Measurements from ENCODE around the gene RPL31. TPM values are rescaled to one million over a fixed set of nuclear protein-coding genes. Genes with fewer than 3 reads are reported as not detected.

Gene RPL31
- total RNA-seq, 1 experiment from 2014 or later, result 682 TPM

- peak overlapping the region; percentile 25; the same call in 1 of the 2 replicates for H3K27ac ChIP-seq (ENCODE audit: low read length)
- peak; percentile 22; the same call in 1 of the 2 replicates for TF ChIP-seq POLR2AphosphoS5 (IDR thresholded peaks at IDR 0.05; ENCODE audit: low read depth, low read length)
- no peak for TF ChIP-seq REST (IDR thresholded peaks at IDR 0.05; ENCODE audit: insufficient read depth in 1 of 2, low read depth in 2 of 2, low read length in 1 of 2)
- no peak for TF ChIP-seq CTCF (IDR thresholded peaks at IDR 0.05)
- in situ Hi-C loops (cut with HindIII; ENCODE audit: low pct_unique_long_range_greater_than_20kb, low sequenced_read_pairs), result no loop called here
- peaks cover 23% of the 10 kb centered on the region for H3K36me3 ChIP-seq (ENCODE audit: control insufficient read depth, insufficient read depth, low read length)
- CTCF ChIA-PET, result no interaction called here
- no peak for ATAC-seq
- BruUV-seq (replicated peaks), result no TSS peak
- H3K4me3 ChIP-seq (ENCODE audit: low read depth in 2 of 2, low read length in 2 of 2), result no peak overlapping the region
- POLR2A ChIA-PET, result no interaction called here
- intact Hi-C loops (cut with micrococcal nuclease; ENCODE audit: unreplicated experiment), result no loop called here
- no peak for DNase-seq (ENCODE audit: low read depth, low spot score)
- H3K27me3 ChIP-seq (ENCODE audit: control insufficient read depth, insufficient read depth, low read length), result no peaks in the 10 kb centered on the region
- no peaks in the 10 kb centered on the region for H3K9me3 ChIP-seq (ENCODE audit: control insufficient read depth, insufficient read depth, low read depth, low read length)
- peaks cover 57% of the 10 kb centered on the region for H3K4me1 ChIP-seq (ENCODE audit: control insufficient read depth, insufficient read depth, low read length)
These were observed 4.1 kb downstream of the RPL31 start for GRCh38 chr2:101006065-101006715.

- TF ChIP-seq POLR2AphosphoS5 (IDR thresholded peaks at IDR 0.05; ENCODE audit: low read depth, low read length) (peak; percentile 88), TCF7L2 (IDR thresholded peaks at IDR 0.05; ENCODE audit: low read depth, low read length) (no peak)
- Histone ChIP-seq H3K4me3 (ENCODE audit: low read depth in 2 of 2, low read length in 2 of 2) (no peak overlapping the region), H3K9me3 (ENCODE audit: control insufficient read depth, insufficient read depth, low read depth, low read length) (no peaks in the 10 kb centered on the region), H3K36me3 (ENCODE audit: control insufficient read depth, insufficient read depth, low read length) (peaks cover 30% of the 10 kb centered on the region), H3K27ac (ENCODE audit: low read length) (peak overlapping the region; percentile 77), H3K27me3 (ENCODE audit: control insufficient read depth, insufficient read depth, low read length) (no peaks in the 10 kb centered on the region), H3K4me1 (ENCODE audit: control insufficient read depth, insufficient read depth, low read length) (peaks cover 60% of the 10 kb centered on the region)
- ChIA-PET CTCF (interaction anchor here (1.0 to 1.1 kb wide), 3 partner anchors 198 to 413 kb away, joined by 3 to 5 read pairs (median 4); no protein-coding TSS in a partner anchor), POLR2A (interaction anchor here (0.5 to 0.7 kb wide), 2 partner anchors 67 to 184 kb away, joined by 3 to 4 read pairs; no protein-coding TSS in a partner anchor)
- DNase-seq (ENCODE audit: low read depth, low spot score), result no peak
- intact Hi-C loops (cut with micrococcal nuclease; ENCODE audit: unreplicated experiment), result no loop called here
- ATAC-seq, result peak; percentile 56
- in situ Hi-C loops (cut with HindIII; ENCODE audit: low pct_unique_long_range_greater_than_20kb, low sequenced_read_pairs), result no loop called here
- TSS peak; percentile 63 for BruUV-seq (replicated peaks)
These were observed 5.6 kb downstream of the RPL31 start for GRCh38 chr2:101007415-101008345.

GRCh38 chr2:101011152-101011551 is 9.1 kb downstream of the RPL31 start:
- no peak overlapping the region for H3K4me3 ChIP-seq (ENCODE audit: low read depth in 2 of 2, low read length in 2 of 2)
- H3K36me3 ChIP-seq (ENCODE audit: control insufficient read depth, insufficient read depth, low read length), result peaks cover 30% of the 10 kb centered on the region; the same call in 1 of the 2 replicates
- no peaks in the 10 kb centered on the region for H3K9me3 ChIP-seq (ENCODE audit: control insufficient read depth, insufficient read depth, low read depth, low read length)
- peaks cover 56% of the 10 kb centered on the region for H3K4me1 ChIP-seq (ENCODE audit: control insufficient read depth, insufficient read depth, low read length)
- BruUV-seq (replicated peaks), result no TSS peak
- in situ Hi-C loops (cut with HindIII; ENCODE audit: low pct_unique_long_range_greater_than_20kb, low sequenced_read_pairs), result no loop called here
- POLR2A ChIA-PET, result no interaction called here
- DNase-seq (ENCODE audit: low read depth, low spot score), result no peak
- intact Hi-C loops (cut with micrococcal nuclease; ENCODE audit: unreplicated experiment), result no loop called here
- ATAC-seq, result no peak
- peak overlapping the region; percentile 45; the same call in 1 of the 2 replicates for H3K27ac ChIP-seq (ENCODE audit: low read length)
- TF ChIP-seq POLR2AphosphoS5 (IDR thresholded peaks at IDR 0.05; ENCODE audit: low read depth, low read length) (peak; percentile 38; the same call in 1 of the 2 replicates), TCF7L2 (IDR thresholded peaks at IDR 0.05; ENCODE audit: low read depth, low read length) (no peak)
- no peaks in the 10 kb centered on the region for H3K27me3 ChIP-seq (ENCODE audit: control insufficient read depth, insufficient read depth, low read length)
- CTCF ChIA-PET, result no interaction called here

All from Panc1 (cell line).